ENCODE results near the gene FFAR1. TPM values are rescaled to one million over a fixed set of nuclear protein-coding genes. Genes with fewer than 3 reads are reported as not detected.

The FFAR1 gene
- total and polyA plus RNA-seq, 11 donors: not detected

DNA sequence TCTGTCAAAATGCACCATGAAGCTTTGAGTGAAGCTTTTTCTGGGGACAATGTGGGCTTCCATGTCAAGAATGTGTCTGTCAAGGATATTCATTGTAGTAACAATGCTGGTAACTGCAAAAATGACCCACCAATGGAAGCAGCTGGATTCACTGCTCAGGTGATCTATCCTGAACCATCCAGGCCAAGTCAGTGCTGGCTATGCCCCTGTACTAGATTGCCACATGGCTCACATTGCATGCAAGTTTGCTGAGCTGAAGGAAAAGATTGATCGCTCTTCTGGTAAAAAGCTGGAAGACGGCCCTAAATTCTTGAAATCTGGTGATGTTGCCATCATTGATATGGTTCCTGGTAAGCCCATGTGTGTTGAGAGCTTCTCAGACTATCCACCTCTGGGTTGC lies 35.8 kb downstream of the FFAR1 start:
- H3K4me3 ChIP-seq: no peak overlapping the region
- DNase-seq (no peak), ATAC-seq (no peak)
- peaks cover 0 to 11% (median 0%) of the 10 kb centered on the region in 12 donors for H3K4me1 ChIP-seq
- intact Hi-C loops (cut with DNase I): no loop called here
- 92 to 96% (median 95%) methylated on average over 2 of the region's 2 CpGs for WGBS, 4 donors
- peaks cover 0 to 16% (median 6%) of the 10 kb centered on the region in 12 donors for H3K9me3 ChIP-seq
- TF ChIP-seq POLR2A (IDR thresholded peaks at IDR 0.05): no peak
- H3K27ac ChIP-seq: no peak overlapping the region
- peaks cover 0 to 9% (median 0%) of the 10 kb centered on the region in 9 donors for H3K27me3 ChIP-seq
- H3K36me3 ChIP-seq: no peaks in the 10 kb centered on the region

DNA sequence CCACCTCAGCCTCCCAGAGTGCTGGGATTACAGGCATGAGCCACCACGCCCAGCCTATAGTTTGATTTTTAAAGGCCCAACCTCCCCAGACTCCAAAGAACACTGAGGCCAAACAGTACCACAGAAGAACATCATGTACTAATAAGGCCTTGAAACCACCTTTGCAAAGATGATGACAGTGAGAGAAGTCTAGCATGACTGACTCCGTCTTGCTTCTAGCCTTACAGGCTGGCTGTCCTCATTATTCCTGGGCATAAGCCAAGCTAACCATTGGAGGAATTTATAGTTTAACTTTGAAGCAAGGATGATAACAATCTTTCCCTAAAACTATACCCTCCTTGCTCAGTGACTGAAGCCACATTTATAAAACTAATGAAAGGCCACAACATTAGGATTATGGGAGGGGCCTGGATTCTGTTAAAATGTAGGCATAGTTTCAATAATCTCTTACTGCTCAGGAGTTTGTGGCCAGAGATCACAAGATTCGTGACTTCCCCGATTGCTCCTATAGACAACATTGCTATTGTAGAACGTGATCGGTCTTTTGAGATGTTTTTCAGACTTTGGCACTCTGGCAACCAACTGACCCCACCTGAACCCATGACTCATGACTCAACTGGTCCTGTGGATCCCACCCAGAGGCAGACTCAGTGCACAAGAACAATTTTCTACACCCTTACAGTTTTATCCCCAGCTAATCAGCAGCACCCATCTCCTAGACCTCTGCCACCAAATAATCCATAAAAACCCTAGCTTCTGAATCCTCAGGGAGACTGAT lies 40.8 kb downstream of the FFAR1 start:
- Histone ChIP-seq H3K36me3 (no peaks in the 10 kb centered on the region), H3K4me1 (no peaks in the 10 kb centered on the region), H3K4me3 (no peak overlapping the region), H3K27me3 (peaks cover 0 to 3% (median 0%) of the 10 kb centered on the region in 9 donors), H3K27ac (no peak overlapping the region), H3K9me3 (peaks cover 0 to 16% (median 6%) of the 10 kb centered on the region in 12 donors)
- no peak for DNase-seq
- intact Hi-C loops (cut with DNase I): no loop called here
- TF ChIP-seq, protein P1, sequence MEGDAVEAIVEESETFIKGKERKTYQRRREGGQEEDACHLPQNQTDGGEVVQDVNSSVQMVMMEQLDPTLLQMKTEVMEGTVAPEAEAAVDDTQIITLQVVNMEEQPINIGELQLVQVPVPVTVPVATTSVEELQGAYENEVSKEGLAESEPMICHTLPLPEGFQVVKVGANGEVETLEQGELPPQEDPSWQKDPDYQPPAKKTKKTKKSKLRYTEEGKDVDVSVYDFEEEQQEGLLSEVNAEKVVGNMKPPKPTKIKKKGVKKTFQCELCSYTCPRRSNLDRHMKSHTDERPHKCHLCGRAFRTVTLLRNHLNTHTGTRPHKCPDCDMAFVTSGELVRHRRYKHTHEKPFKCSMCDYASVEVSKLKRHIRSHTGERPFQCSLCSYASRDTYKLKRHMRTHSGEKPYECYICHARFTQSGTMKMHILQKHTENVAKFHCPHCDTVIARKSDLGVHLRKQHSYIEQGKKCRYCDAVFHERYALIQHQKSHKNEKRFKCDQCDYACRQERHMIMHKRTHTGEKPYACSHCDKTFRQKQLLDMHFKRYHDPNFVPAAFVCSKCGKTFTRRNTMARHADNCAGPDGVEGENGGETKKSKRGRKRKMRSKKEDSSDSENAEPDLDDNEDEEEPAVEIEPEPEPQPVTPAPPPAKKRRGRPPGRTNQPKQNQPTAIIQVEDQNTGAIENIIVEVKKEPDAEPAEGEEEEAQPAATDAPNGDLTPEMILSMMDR (IDR thresholded peaks at IDR 0.05): no peak
- no peak for TF ChIP-seq POLR2A (IDR thresholded peaks at IDR 0.05)
- no peak for ATAC-seq
- 87 to 95% (median 92%) methylated on average over 6 of the region's 6 CpGs for WGBS, 4 donors

DNA sequence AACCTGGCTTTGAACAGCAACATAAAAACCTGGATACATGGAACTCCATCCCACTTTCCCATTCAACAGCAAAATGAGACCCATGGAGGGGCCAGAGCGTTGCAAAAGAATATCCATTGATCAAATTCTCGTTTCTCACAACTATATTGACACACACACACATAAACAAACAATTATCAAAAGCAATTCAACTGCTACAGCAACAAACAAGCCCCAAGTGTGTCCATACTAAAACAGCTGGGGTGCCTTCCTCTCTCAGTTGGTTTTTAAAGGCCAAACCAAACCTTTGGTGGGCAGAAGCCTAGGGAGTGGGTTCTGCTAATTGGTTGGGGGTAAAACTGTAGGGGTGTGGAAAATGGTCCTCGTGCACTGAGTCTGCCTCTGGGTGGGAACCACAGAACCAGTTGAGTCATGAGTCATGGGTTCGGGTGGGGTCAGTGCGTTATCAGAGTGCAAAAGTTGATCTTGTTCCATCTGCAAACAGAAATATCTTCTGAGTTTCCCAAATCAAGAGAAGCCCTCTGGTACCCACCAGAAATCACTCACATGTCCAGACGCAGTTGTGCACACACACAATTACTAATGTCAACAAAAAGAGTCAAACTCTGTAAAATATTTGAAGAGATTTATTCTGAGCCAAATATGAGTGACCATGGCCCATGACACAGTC lies 41.6 kb downstream of the FFAR1 start:
- Histone ChIP-seq H3K27ac (no peak overlapping the region), H3K4me3 (no peak overlapping the region), H3K27me3 (peaks cover 0 to 3% (median 0%) of the 10 kb centered on the region in 9 donors), H3K4me1 (no peaks in the 10 kb centered on the region), H3K36me3 (no peaks in the 10 kb centered on the region), H3K9me3 (peaks cover 0 to 16% (median 6%) of the 10 kb centered on the region in 12 donors)
- DNase-seq (no peak), ATAC-seq (no peak)
- TF ChIP-seq POLR2A (IDR thresholded peaks at IDR 0.05): no peak
- TF ChIP-seq, protein P1 (IDR thresholded peaks at IDR 0.05): no peak
- intact Hi-C loops (cut with DNase I): no loop called here
- 77 to 82% (median 80%) methylated on average over 6 of the region's 6 CpGs for WGBS, 4 donors

DNA sequence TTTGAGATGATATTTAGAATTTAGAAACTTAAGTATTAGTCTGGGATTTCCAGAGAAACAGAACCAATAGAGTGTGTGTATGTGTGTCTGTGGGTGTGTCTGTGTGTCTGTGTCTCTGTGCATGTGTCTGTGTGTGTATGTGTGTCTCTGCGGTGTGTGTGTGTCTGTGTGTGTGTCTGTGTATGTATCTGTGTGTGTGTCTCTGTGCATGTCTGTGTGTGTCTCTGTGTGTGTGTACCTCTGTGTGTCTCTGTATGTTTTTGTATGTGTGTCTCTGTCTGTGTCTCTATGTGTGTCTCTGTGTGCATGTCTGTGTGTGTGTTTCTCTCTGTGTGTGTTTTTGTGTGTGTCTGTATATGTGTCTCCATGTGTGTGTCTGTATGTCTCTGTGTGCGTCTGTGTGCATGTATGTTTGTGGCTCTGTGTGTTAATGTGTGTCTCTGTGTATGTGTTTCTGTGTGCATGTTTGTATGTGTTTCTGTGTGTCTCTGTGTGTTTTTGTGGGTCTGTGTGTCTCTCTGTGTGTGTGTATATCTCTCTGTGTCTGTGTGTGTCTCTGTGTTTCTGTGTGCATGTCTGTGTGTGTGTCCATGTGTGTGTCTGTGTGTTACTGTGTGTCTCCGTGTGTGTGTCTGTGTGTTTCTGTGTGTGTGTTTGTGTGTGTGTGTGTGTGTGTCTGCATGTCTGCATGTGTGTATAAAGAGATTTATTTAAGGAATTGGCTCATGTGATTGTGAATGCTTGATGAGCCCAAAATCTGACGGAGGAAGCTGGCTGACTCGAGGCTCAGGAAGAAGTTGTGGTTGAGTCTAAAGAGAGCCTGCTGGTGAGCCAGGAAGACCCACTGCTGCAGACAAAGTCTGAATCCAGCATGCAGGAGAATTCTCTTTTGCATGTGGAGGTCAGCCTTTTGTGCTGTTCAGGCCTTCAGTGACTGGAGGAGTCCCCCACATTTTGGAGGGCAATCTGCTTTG lies 45.3 kb downstream of the FFAR1 start:
- Histone ChIP-seq H3K36me3 (no peaks in the 10 kb centered on the region), H3K27me3 (no peaks in the 10 kb centered on the region), H3K4me3 (no peak overlapping the region), H3K9me3 (no peaks in the 10 kb centered on the region), H3K4me1 (peaks cover 0 to 6% (median 0%) of the 10 kb centered on the region in 12 donors), H3K27ac (no peak overlapping the region)
- DNase-seq: peak in 1 of 5 donors; percentile 4
- intact Hi-C loops (cut with DNase I): no loop called here
- WGBS, 4 donors: 71 to 75% (median 74%) methylated on average over 5 of the region's 5 CpGs
- ATAC-seq: no peak
- TF ChIP-seq, protein P1 (IDR thresholded peaks at IDR 0.05): no peak
- no peak for TF ChIP-seq POLR2A (IDR thresholded peaks at IDR 0.05)
